ENCODE results near the gene MRPL51. TPM values are rescaled to one million over a fixed set of nuclear protein-coding genes. Genes with fewer than 3 reads are reported as not detected.
A peak's percentile ranks its signal among the peaks of the same experiment; 100 is the strongest.

The MRPL51 gene
- total RNA-seq, 6 experiments from 2014 or later, result 38.2 to 104 (median 80.2) TPM

- H3K4me3 ChIP-seq, result peak overlapping the region; percentile 82 to 99 (median 88)
- peaks cover 7 to 45% (median 23%) of the 10 kb centered on the region in 4 donors for H3K36me3 ChIP-seq
- no peaks in the 10 kb centered on the region for H3K9me3 ChIP-seq
- DNase-seq (peak; percentile 80 to 87 (median 81)), ATAC-seq (peak; percentile 9 to 28 (median 25))
- no peaks in the 10 kb centered on the region for H3K27me3 ChIP-seq
- peaks cover 5 to 39% (median 20%) of the 10 kb centered on the region in 4 donors for H3K4me1 ChIP-seq
- no peak for TF ChIP-seq POLR2A (IDR thresholded peaks at IDR 0.05)
- no peak for TF ChIP-seq CTCF (IDR thresholded peaks at IDR 0.05)
- intact Hi-C loops (cut with DNase I), result loop anchor here in 1 of 2 donors (10.0 kb wide), 1 partner anchor 200 kb away; no protein-coding TSS in a partner anchor
- peak overlapping the region; percentile 93 to 97 (median 95) for H3K27ac ChIP-seq
- 0% methylated on average over 14 of the region's 52 CpGs for WGBS (ENCODE audit: insufficient coverage, low coverage, low lambda C conversion rate, missing lambda C conversion rate)
These were observed 42.1 kb upstream of the MRPL51 start for GRCh38 chr12:6534945-6535696.

- WGBS (ENCODE audit: insufficient coverage, low coverage, low lambda C conversion rate, missing lambda C conversion rate), result no CpG with 5 or more reads among the region's 25 CpGs
- DNase-seq, result no peak
- ATAC-seq, result peak; percentile 12 to 37 (median 34)
- TF ChIP-seq CTCF (IDR thresholded peaks at IDR 0.05) (no peak), POLR2A (IDR thresholded peaks at IDR 0.05) (no peak)
- intact Hi-C loops (cut with DNase I), result loop anchor here in 1 of 2 donors (10.0 kb wide), 1 partner anchor 200 kb away; no protein-coding TSS in a partner anchor
- Histone ChIP-seq H3K36me3 (peaks cover 7 to 50% (median 24%) of the 10 kb centered on the region in 4 donors), H3K4me3 (peak overlapping the region; percentile 82 to 99 (median 88)), H3K4me1 (peaks cover 5 to 39% (median 20%) of the 10 kb centered on the region in 4 donors), H3K9me3 (no peaks in the 10 kb centered on the region), H3K27me3 (no peaks in the 10 kb centered on the region), H3K27ac (peak overlapping the region; percentile 93 to 97 (median 95))
These were observed 41.6 kb upstream of the MRPL51 start for GRCh38 chr12:6534695-6534944.

- peak within 1 kb of the TSS; percentile 82 to 99 (median 88) for H3K4me3 ChIP-seq
- H3K27ac ChIP-seq, result peak within 1 kb of the TSS; percentile 93 to 97 (median 95)
- H3K27me3 ChIP-seq, result no peaks in the 10 kb centered on the region
- intact Hi-C loops (cut with DNase I), result loop anchor here in 1 of 2 donors (10.0 kb wide), 1 partner anchor 199 kb away; no protein-coding TSS in a partner anchor
- DNase-seq, result peak; percentile 94 to 97 (median 96)
- peak; percentile 70 to 83 (median 76) for ATAC-seq
- no peaks in the 10 kb centered on the region for H3K9me3 ChIP-seq
- WGBS (ENCODE audit: insufficient coverage, low coverage, low lambda C conversion rate, missing lambda C conversion rate), result 0% methylated on average over 36 of the region's 62 CpGs
- H3K4me1 ChIP-seq, result peaks cover 5 to 39% (median 20%) of the 10 kb centered on the region in 4 donors
- H3K36me3 ChIP-seq, result peaks cover 7 to 54% (median 24%) of the 10 kb centered on the region in 4 donors
- peak; percentile 97 for TF ChIP-seq POLR2A (IDR thresholded peaks at IDR 0.05)
- no peak for TF ChIP-seq CTCF (IDR thresholded peaks at IDR 0.05)
These were observed 41.0 kb upstream of the MRPL51 start, which contains the start of gene GAPDH for GRCh38 chr12:6533923-6534694. Gene GAPDH (plus strand): TSS chr12:6534517. CDS start chr12:6534833, 316 bp downstream.

GRCh38 chr12:6533653-6533922 lies 40.5 kb upstream of the MRPL51 start:
- ATAC-seq (peak in 3 of 4 donors; percentile 16 to 28 (median 26)), DNase-seq (peak in 2 of 3 donors; percentile 73 to 79)
- intact Hi-C loops (cut with DNase I), result loop anchor here in 1 of 2 donors (10.0 kb wide), 1 partner anchor 199 kb away; no protein-coding TSS in a partner anchor
- Histone ChIP-seq H3K36me3 (peaks cover 7 to 54% (median 23%) of the 10 kb centered on the region in 4 donors), H3K27me3 (no peaks in the 10 kb centered on the region), H3K27ac (peak overlapping the region; percentile 93 to 97 (median 95)), H3K9me3 (no peaks in the 10 kb centered on the region), H3K4me3 (peak overlapping the region; percentile 82 to 99 (median 88)), H3K4me1 (peaks cover 5 to 39% (median 20%) of the 10 kb centered on the region in 4 donors)
- TF ChIP-seq POLR2A (IDR thresholded peaks at IDR 0.05) (no peak), CTCF (IDR thresholded peaks at IDR 0.05) (no peak)
- WGBS (ENCODE audit: insufficient coverage, low coverage, low lambda C conversion rate, missing lambda C conversion rate), result no CpG with 5 or more reads among the region's 9 CpGs
